Stimulated activated CD4-positive, alpha-beta T cell treated with anti-CD3 and anti-CD28 coated beads, TNF-alpha, amount 100 ng/mL, for 1 hour (primary cell): ENCODE results near the gene SOX15.
"Not testable (repeated sequence)": the region's sequence is repeated elsewhere in the genome, so short reads cannot be mapped to it uniquely, and the experiment has no call there.

Experiments
- DNase-seq, 3 donors: peaks; one replicate each; pipeline ENCODE4 v3.0.0-alpha.2; 2020; ENCODE audit warnings: low read depth in 3 of 3, low spot score in 1 of 3

The SOX15 gene

GRCh38 chr17:7611635-7612293, 21.9 kb upstream of the SOX15 start:
- no peak for DNase-seq

DNA sequence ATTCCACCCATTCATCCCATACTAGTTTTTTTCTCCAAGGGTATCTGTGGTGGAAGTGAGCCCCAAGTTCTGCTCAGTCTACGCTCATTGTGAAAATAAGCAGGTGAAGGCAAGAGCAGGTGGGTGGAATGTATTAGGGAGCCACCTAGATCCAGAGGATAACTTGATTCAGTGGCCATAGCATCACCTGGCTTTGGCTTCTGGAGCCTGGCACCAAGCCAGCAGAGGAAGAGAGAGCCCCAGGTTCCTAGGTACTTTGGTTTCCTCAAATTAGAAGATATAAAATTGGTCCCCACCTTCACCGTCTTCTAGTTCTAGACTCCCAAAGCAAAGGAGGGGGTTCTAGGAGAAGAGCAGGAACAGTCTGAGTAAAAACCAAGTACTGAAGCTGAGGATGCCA, 20.7 kb upstream of the SOX15 start:
- DNase-seq, result no peak

GRCh38 chr17:7606280-7606679, 16.4 kb upstream of the SOX15 start:
- DNase-seq, result no peak

- DNase-seq, result not testable (repeated sequence)
Observed at GRCh38 chr17:7597561-7597960, 7.7 kb upstream of the SOX15 start.

GRCh38 chr17:7593296-7593695, 3.4 kb upstream of the SOX15 start:
- DNase-seq, result no peak

- no peak for DNase-seq
Observed at GRCh38 chr17:7592422-7593021, 2.6 kb upstream of the SOX15 start.

GRCh38 chr17:7591596-7591995, 1.7 kb upstream of the SOX15 start:
- DNase-seq, result no peak

- DNase-seq, result no peak
Observed at GRCh38 chr17:7590743-7591142, 849 bp upstream of the SOX15 start.

GRCh38 chr17:7589204-7589868, 558 bp downstream of the SOX15 start:
- peak in 2 of 3 donors; percentile 51 to 53 for DNase-seq

- no peak for DNase-seq
Observed at GRCh38 chr17:7588553-7589203, 1.2 kb downstream of the SOX15 start.

GRCh38 chr17:7587420-7588151, 2.3 kb downstream of the SOX15 start:
- no peak for DNase-seq

- no peak for DNase-seq
Observed at GRCh38 chr17:7586673-7587419, 3.0 kb downstream of the SOX15 start.

DNA sequence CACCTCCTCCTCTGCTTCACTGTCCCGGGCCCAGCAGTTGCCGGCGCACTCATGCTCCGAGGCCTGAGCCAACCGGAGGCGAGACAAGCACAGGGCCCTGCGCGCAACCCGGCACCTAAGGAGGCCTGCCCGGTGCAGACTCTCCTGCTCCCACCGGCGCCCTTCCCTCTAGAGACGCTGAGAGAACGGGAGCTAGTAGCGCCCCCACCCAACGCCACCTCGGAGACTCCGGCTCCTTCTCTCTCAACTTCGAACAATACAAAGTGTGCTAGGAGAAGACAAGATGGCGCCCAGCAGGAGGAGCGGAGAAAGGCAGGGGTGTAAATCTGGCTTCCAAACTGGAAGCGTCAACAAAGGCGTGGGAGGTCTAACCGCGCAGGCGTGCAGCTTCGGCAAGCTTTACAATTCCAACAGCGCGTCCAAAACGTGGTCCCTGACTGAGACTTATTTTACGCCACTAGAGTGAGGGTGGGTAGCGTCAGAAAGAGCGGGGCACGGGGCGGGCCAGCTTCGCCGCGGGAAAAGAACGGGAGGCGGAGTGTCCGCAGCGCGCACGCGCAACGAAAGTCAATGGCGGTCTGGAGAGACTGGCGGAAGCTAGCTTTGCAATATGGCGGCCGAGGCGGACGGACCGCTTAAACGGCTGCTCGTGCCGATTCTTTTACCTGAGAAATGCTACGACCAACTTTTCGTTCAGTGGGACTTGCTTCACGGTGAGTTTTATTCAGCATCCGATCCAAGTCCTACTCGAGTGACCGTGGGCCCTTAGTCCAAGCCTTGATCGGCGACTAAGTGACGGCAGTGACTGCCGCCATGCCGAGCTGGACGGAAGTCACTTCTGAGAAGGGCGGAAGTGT, 6.4 kb downstream of the SOX15 start, which contains the start of gene MPDU1:
Gene MPDU1, plus strand, starts transcription at position 600 of the 857 bp plus-strand sequence. Its CDS starts 11 bp downstream, at position 611.
- peak; percentile 83 to 91 (median 89) for DNase-seq

- DNase-seq, result no peak
Observed at GRCh38 chr17:7582396-7583252, 7.3 kb downstream of the SOX15 start.

DNA sequence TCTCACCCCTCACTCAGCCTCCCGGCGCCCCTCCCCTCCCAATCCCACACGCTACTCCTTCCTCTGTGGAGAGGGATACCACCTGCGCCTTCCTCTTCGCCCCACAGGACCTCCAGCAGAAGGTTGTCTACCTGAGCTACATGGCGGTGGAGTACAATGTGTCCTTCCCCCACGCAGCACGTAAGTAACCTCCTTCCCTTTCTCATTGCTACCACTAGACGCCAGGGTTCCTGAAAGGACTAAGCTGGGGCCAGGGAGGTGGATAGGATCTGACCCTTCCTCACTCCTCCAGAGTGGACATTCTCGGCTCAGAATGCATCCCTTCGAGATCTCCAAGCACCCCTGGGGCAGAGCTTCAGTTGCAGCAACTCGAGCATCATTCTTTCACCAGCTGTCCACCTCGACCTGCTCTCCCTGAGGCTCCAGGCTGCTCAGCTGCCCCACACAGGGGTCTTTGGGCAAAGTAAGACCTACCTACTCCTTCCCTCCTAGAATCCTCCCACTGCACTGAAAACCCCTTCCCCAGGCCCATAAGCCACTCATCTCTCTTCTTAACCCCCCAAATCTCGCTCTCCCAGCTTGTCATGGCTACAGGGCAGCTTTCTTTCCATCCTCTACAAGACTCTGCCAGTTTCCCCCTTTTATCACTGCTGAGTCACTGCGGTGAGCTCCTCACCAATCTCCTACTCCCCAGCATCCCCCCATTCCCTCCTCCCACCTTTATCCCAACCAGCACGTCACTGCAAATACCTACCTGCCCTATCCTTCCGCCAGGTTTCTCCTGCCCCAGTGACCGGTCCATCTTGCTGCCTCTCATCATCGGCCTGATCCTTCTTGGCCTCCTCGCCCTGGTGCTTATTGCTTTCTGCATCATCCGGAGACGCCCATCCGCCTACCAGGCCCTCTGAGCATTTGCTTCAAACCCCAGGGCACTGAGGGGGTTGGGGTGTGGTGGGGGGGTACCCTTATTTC, 9.0 kb downstream of the SOX15 start:
- no peak for DNase-seq

DNA sequence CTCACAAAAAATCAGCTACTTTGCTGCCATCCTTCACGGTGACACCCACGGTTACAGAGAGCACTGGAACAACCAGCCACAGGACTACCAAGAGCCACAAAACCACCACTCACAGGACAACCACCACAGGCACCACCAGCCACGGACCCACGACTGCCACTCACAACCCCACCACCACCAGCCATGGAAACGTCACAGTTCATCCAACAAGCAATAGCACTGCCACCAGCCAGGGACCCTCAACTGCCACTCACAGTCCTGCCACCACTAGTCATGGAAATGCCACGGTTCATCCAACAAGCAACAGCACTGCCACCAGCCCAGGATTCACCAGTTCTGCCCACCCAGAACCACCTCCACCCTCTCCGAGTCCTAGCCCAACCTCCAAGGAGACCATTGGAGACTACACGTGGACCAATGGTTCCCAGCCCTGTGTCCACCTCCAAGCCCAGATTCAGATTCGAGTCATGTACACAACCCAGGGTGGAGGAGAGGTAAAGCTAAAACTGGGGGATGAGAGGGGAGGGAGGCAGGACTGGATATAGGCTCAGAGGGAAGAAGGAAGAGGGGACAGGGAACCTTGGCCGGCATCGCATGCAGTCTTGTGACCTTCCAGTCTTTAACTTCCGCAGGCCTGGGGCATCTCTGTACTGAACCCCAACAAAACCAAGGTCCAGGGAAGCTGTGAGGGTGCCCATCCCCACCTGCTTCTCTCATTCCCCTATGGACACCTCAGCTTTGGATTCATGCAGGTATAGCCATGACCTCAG, 9.9 kb downstream of the SOX15 start:
- DNase-seq, result no peak
